SK-N-SH treated with all-trans-retinoic acid at 6 μM for 48 hours (cell line): Measurements from ENCODE around the gene SEPTIN1.
"Not testable (repeated sequence)": the region's sequence is repeated elsewhere in the genome, so short reads cannot be mapped to it uniquely, and the experiment has no call there.

Experiments used
- ARNTL ChIP-seq: fragments of 450-650 bp; formaldehyde crosslinking; IDR thresholded peaks from 2 replicates; pipeline ENCODE4 v1.5.0; 2020; ENCODE audit warnings: low read depth, mild to moderate bottlenecking, moderate library complexity, borderline replicate concordance
- PATZ1 ChIP-seq: fragments of 250-450 bp; sonication (Bioruptor Pico); IDR thresholded peaks from 2 replicates; pipeline ENCODE4 v1.8.0; 2020; ENCODE audit warnings: mild to moderate bottlenecking, moderate library complexity, borderline replicate concordance
- PPARA ChIP-seq: fragments of 250-450 bp; sonication (Bioruptor Pico); IDR thresholded peaks from 2 replicates; pipeline ENCODE4 v1.5.0; 2020; ENCODE audit warnings: mild to moderate bottlenecking, borderline replicate concordance
- ZFP30 ChIP-seq: fragments of 450-650 bp; formaldehyde crosslinking; IDR thresholded peaks from 2 replicates; pipeline ENCODE4 v1.5.0; 2022; ENCODE audit warnings: mild to moderate bottlenecking, moderate library complexity
- ZNF565 ChIP-seq: fragments of 450-650 bp; formaldehyde crosslinking; conservative IDR thresholded peaks from 2 replicates; pipeline ENCODE4 v1.5.0; 2020; ENCODE audit warnings: low read depth, mild to moderate bottlenecking, moderate library complexity

- not testable (repeated sequence) for TF ChIP-seq ZFP30, ARNTL, PATZ1, PPARA, ZNF565 (CRISPR knock-in tag)
Measured at GRCh38 chr16:30343491-30343820, 38.9 kb downstream of the SEPTIN1 start.
